GM12874 (cell line): ENCODE data around the gene PDRG1.

Experiments
- TF ChIP-seq, protein P1 (sequence below): IDR thresholded peaks from 2 replicates; pipeline ENCODE4 v1.5.1; 2011; ENCODE audit warnings: low read depth, mild to moderate bottlenecking, control low read depth, low read length, moderate library complexity; ENCODE audit not compliant: insufficient read depth

Gene PDRG1

DNA sequence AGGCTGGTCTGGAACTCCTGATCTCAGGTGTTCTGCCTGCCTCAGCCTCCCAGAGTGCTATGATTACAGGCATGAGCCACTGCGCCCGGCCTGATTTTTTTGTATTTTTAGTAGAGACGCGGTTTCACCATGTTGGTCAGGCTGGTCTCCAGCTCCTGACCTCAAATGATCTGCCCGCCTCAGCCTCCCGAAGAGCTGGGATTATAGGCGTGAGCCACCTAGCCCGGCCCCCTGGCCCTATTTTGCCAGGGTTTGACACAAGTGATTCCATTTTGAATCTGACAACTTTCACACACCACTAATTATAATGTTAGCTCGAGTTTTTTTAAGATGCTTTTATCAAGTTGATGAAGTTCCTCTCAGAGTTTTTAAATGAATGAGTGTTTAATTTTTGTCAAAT is 55.8 kb downstream of the PDRG1 start:
- TF ChIP-seq, protein P1, sequence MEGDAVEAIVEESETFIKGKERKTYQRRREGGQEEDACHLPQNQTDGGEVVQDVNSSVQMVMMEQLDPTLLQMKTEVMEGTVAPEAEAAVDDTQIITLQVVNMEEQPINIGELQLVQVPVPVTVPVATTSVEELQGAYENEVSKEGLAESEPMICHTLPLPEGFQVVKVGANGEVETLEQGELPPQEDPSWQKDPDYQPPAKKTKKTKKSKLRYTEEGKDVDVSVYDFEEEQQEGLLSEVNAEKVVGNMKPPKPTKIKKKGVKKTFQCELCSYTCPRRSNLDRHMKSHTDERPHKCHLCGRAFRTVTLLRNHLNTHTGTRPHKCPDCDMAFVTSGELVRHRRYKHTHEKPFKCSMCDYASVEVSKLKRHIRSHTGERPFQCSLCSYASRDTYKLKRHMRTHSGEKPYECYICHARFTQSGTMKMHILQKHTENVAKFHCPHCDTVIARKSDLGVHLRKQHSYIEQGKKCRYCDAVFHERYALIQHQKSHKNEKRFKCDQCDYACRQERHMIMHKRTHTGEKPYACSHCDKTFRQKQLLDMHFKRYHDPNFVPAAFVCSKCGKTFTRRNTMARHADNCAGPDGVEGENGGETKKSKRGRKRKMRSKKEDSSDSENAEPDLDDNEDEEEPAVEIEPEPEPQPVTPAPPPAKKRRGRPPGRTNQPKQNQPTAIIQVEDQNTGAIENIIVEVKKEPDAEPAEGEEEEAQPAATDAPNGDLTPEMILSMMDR: no peak

DNA sequence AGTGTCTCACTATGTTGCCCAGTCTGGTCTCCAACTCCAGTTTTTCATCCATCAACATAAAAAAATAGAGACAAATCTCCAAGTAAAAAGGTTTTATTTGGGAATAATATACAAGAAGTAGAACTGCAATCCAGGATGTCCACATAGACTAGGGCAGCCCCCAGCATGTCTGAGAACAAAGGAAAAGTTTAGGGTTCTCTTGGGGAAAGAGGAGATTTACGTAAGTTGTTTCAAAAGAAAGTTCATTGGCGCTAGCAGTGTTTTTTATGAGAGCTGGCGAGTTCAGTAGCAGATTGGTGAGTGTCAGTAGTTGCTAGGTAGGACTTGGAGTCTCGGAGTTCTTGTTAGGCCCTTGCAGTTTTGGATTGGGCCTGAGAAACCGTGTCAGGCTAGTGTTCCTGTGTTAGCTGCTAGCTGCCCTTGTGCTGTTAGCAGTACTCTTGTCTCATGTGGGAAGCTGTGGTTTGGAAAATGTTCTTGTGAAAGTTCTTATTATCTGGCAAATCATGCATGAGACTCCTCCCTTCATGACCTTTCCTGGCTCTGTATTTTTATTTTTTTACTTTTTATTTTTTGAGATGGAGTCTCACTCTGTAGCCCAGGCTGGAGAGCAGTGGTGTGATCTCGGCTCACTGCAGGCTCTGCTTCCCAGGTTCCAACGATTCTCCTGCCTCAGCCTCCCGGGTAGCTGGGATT is 56.7 kb downstream of the PDRG1 start:
- TF ChIP-seq, protein P1: no peak
